Esophagus muscularis mucosa (tissue), 4 donors: ENCODE data around the gene RPL4.

Experiments used
- CTCF ChIP-seq, 3 experiments: fragments of 200-600 bp in 2 of 3; fragments of 450-650 bp in 1 of 3; sonication (generic) in 2 of 3; IDR thresholded peaks; one replicate each; pipeline ENCODE4 v1.5.1; 2017 to 2019; ENCODE audit warnings: antibody characterized with exemption in 3 of 3, mild to moderate bottlenecking in 2 of 3, moderate library complexity in 1 of 3
- EP300 ChIP-seq: sonication (generic); formaldehyde crosslinking; IDR thresholded peaks from one replicate; pipeline ENCODE4 v1.6.1; 2017; ENCODE audit warnings: antibody characterized with exemption
- POLR2A ChIP-seq: fragments of 450-650 bp; IDR thresholded peaks from one replicate; pipeline ENCODE4 v1.6.1; 2017; ENCODE audit warnings: antibody characterized with exemption, moderate library complexity, mild to moderate bottlenecking, low read depth

- TF ChIP-seq CTCF (IDR thresholded peaks at IDR 0.05) (no peak), POLR2A (no peak), EP300 (no peak)
Observed at GRCh38 chr15:66505430-66505811, 766 bp upstream of the RPL4 start.
